GM19043 (cell line): ENCODE measurements around the gene SMIM35.

Experiments
- ATAC-seq: cut with Tn5 transposase; IDR thresholded peaks from one replicate; pipeline ENCODE4 v1.9.1; 2021; ENCODE audit warnings: low read depth; ENCODE audit not compliant: unreplicated experiment

Gene SMIM35

DNA sequence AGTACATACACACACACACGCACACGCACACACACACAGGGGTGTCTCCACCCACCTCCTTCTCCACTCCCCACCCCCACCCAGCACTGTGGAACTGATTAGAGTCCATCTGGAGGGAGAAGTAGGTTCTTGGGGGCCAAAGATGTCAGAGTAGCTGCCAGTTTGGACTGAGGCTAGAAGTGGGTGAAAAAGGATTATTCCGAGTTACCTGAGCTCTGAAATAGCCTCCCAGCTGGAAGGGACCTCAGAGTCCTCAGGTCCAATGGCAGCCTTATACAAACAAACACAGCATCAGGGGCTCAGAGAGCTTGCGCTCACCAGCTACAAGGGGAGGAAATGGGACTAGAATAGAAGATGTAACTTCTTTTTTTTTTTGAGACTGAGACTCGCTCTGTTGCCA is 79.7 kb downstream of the SMIM35 start:
- no peak for ATAC-seq

DNA sequence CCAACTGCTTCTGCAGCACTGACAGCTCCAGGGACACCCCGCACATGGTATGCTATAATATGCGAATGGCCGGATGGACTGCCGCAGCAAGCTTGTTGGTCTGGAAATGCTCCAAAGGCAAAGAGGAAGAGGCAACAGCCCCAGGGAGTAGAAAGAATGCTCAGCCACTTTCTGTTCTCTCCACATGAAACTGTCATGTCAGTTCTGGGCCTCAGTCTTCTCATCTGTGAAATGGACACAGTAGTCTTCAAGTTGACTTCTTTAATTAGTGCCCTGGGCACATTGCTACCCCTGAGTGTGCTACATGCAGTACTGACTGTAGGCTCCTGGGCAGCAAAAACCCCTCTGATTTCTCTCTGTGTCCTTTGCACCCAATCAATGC is 80.6 kb downstream of the SMIM35 start:
- no peak for ATAC-seq

DNA sequence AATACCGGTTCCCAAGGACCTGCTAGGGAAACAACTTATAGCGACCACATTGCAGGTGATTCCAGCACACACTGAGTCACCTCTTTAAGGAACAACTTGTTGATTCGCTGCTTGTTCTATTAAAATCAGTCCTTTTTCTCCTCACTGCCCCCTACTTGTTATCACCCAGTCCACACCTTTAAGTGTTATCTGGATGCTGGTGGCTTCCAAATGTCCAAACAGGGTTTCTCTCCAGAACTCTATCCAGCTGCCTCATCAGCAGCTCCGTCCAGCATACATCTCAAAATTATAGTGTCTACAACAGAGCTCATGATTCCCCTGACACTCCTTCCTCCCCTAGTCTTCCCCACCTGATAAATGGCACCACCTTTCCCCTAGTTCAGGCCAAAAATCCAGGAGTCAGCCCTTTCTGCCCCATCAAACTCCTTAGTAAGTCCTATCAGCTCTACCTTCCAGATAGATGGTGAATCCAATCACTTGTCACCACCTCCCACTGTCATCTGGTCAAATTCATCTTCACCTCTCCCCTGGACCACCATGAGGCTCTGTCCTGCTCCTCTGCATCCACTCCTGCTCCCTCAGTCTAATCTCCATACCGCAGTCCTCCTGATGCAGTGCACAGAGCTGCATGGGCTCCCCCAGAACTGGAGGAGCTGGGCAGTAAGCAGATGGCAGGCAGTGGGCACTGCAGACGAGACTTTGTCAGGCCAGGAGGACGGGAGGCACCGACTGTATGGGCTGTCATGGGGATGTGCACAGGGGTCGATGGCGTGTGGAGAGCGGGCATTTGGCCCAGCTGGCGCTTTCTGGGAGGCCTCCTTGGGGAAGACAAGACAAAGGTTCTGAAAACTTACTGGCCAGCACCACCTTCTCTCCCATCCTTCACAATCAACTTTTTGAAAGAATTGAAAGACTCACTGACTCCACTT is 81.3 kb downstream of the SMIM35 start:
- ATAC-seq: no peak

- ATAC-seq: no peak
Measured at GRCh38 chr11:118004543-118005223, 82.1 kb downstream of the SMIM35 start.

DNA sequence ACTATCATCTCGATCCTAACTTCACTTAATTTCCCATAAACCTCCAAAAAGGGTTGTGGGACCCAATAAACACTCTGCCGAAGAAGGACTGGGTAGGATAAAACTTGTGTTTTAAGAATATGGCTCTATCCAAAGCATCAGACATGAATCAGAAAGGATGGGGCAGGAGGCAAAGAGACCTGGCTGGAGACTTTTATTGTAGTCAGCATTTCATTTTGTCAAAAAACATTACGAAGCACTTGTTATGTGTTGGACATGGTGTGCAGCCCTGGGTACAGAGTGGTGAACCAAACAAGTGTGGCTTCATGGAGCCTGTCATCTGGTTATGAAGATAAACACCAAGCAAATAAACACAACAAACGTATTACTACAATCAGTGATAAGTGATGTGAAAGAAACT is 83.3 kb downstream of the SMIM35 start:
- no peak for ATAC-seq

DNA sequence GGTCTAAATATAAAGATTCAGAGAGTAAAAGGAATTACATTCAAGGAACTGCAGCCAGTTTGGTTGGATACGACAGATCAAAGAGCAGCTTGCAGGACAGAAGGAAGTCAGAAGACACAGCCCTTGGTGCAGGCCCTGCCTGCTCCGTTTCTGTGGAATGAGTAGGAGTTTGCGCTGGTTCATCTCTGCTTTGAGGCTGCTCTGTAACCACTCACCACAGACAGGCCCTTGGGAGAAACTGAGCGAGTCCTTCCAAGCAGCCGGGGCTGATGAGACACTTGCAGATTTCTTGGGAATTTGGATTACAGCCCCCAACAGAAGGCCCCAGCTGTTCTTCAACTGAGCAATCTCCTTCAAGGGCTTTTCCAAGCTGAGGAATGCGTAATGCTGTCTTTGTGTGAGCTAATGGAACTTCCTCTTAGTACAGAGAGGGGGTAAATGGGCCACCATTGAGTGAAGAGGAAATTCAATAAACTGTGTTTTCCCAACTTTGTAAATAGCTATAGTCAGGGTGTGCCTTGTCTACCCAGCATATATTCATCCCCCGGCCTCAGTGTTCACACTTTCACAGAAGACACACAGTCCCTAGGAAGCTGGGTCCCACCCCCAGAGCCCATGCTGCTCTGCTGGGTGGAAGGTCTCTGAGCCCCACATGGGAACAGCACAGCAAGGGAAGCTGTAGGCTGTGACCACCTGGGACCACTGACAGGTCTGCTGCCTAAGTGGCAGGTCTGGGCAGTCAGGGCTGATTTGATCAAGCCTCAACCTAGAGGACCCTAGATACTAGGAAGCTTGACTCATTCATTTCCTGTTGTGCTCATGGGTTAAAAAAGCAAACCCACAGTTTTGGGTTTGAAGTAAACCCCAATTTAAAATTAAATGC is 84.0 kb downstream of the SMIM35 start:
- no peak for ATAC-seq

- ATAC-seq: no peak
Measured at GRCh38 chr11:118002010-118002540, 84.7 kb downstream of the SMIM35 start.

GRCh38 chr11:118001494-118001971 is 85.2 kb downstream of the SMIM35 start:
- ATAC-seq: no peak

DNA sequence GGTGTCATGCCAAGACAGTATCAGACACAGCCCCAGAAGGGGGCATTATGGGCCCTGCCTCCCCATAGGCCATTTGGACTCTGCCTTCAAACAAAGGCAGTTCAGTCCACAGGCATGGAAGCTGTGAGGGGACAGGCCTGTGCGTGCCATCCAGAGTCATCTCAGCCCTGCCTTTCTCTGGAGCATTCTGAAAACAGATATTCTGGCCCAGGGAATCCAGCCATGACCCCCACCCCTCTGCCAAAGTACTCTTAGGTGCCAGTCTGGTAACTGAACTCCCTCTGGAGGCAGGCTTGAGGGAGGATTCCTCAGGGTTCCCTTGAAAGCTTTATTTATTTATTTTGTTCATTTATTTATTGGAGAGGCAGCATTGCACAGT is 85.9 kb downstream of the SMIM35 start:
- no peak for ATAC-seq

DNA sequence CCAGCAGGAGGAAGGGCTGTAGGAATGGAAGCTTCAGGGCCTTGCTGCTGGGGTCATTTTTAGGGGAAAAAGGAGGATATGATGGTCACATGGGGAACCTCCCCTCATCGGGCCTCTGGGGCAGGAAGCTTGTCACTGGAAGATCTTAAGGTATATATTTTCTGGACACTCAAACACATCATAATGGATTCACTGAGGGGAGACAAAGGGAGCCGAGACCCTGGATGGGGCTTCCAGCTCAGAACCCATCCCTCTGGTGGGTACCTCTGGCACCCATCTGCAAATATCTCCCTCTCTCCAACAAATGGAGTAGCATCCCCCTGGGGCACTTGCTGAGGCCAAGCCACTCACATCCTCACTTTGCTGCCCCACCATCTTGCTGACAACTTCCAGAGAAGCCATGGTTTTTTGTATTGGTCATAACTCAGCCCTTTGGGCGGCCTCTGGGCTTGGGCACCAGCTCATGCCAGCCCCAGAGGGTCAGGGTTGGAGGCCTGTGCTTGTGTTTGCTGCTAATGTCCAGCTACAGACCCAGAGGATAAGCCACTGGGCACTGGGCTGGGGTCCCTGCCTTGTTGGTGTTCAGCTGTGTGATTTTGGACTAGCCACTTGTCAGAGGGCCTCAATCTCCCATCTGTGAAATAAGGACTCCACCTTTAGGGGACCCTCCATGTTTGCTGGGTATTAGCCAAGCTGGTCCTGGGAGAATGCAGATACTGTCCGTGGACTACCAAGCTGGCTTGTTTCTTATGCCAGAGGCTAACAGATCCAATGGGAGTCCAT is 86.5 kb downstream of the SMIM35 start:
- ATAC-seq: no peak

GRCh38 chr11:117999354-117999993 is 87.3 kb downstream of the SMIM35 start:
- no peak for ATAC-seq

GRCh38 chr11:117998664-117999353 is 88.0 kb downstream of the SMIM35 start:
- no peak for ATAC-seq

DNA sequence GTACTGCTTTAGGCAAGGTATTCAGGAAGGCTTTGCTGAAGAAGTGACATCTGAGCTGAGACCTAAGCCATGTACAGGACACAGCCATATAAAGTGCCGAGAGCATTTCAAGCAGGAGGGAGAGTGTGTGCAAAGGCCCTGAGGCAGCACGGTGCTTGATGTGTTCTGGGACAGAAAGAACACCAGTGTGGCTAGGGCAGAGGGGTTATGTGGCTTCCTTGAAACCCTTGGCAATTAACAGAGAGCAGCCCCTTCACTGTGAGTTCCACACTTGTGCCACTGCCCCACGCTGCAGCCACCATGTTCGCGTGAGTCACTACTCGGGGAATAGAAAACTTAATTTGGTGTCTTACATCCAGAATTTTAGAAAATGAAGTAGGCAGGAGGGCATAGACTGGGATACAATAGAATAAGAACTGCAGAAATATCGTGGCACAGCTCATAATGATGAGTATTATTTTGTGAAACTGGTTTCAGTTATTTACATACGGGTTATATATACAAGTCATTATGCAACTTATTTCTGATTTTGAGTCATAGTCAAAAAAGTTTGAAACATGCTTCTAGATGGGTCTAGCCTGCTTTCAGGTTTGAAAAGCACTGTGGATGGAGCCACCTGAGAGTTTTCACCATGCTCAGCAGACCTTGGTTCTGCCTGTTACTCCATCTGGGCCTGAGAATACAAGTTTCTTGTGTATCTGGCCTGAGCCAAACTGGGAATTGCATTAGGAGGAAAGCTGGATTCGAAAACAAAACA is 88.8 kb downstream of the SMIM35 start:
- peak; percentile 77 for ATAC-seq

DNA sequence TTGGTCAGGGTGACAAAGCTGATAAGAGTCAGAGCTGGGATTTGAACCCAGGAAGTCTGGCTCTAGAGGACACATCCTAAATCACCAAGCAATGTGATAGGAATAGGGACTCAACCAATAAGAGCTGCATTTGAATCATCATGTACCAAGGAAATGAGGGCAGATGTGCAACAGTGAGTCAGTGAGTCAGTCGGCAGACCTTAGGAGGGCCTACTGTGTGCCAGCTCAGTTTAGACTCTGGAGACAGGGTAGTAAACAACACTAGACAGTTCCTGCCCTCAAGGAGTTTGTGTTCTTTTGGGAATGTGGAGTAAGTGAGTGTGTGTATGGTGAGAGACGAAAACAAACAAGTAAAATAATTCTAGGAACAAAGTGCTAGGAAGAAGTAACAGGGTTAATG is 89.4 kb downstream of the SMIM35 start:
- ATAC-seq: no peak

DNA sequence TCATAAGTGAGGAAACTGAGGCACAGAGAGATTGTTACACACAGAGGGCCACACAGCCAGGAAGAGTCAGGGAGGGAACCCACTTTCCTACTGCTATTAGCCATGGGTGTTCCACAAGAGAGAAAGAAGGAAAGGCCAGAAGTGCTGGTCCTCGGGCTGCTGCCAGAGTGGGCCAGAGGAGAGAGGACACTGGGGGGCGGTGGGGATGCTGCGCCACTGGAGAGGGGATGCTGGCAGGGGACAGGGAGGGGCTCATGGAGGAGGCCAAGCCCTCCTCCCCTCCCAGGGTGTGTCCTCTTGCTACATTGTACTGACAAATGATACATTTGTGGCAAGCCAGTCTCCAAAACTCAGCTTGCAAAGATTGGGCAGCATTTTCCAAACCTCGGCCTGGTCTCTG is 90.7 kb downstream of the SMIM35 start:
- no peak for ATAC-seq

DNA sequence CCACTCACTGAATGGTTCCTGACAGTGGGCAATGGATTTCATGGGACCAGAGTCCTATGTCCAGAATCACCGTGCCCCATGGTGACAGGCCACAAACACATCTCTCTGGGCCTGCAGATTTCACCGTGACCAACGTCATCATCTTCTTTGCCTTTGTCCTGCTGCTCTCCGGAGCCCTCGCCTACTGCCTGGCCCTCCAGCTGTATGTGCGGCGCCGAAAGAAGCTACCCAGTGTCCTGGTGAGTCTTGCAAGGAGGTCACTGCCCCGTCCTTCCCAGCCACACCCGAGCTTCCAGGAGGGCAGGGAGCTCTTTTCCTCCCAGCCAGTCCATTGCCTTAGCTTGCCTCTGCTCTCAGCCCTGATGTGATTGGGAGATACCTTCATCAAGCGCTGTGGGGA is 91.3 kb downstream of the SMIM35 start:
- ATAC-seq: no peak

GRCh38 chr11:117993988-117994745 is 92.6 kb downstream of the SMIM35 start:
- no peak for ATAC-seq
